Pancreas (tissue), 10 donors: ENCODE measurements around the gene GMPPB. TPM values are rescaled to one million over a fixed set of nuclear protein-coding genes. Genes with fewer than 3 reads are reported as not detected.

ENCODE experiments used
- ATAC-seq, 4 donors: fragments of 200-7000 bp; cut with Tn5 transposase; one replicate each; pipeline versions ENCODE4 v1.8.0 to v1.9.1; 2020; ENCODE audit warnings: mild to moderate bottlenecking in 4 of 4, moderate library complexity in 4 of 4
- DNase-seq, 6 donors: peaks; one replicate each; pipeline ENCODE4 v3.0.0-alpha.2; 2020
- FAIRE-seq: peaks from 2 replicates; lab custom pipeline; 2012; peaks lifted over from hg19 to GRCh38; lab: Jason Lieb, UNC
- H3K27ac ChIP-seq, 4 donors: fragments of 200-600 bp; sonication (generic); 1 replicate in 3 of 4; 2 replicates in 1 of 4; pipeline versions ENCODE4 v1.5.0 to v1.8.0; 2020
- H3K27me3 ChIP-seq, 4 donors: fragments of 200-600 bp; one replicate each; pipeline ENCODE4 v1.8.0; 2021
- H3K36me3 ChIP-seq, 3 donors: fragments of 200-600 bp; sonication (generic) in 1 of 3; one replicate each; pipeline versions ENCODE4 v1.5.0 to v1.8.0; 2020 to 2021
- H3K4me1 ChIP-seq, 3 donors: fragments of 200-600 bp; one replicate each; pipeline ENCODE4 v1.8.0; 2021
- H3K4me3 ChIP-seq, 4 donors: fragments of 200-600 bp; sonication (generic) in 2 of 4; one replicate each; pipeline versions ENCODE4 v1.5.0 to v1.8.0; 2020 to 2021
- H3K9me3 ChIP-seq, 4 donors: fragments of 200-600 bp; one replicate each; pipeline ENCODE4 v1.8.0; 2021
- WGBS, 2 donors: extraction: QIAGEN DNeasy Blood & Tissue Kit; methylation state at CpG; one replicate each; pipeline ENCODE4 v1.1.7; 2013; 5-methylcytosine and 5-hydroxymethylcytosine counted together
- intact Hi-C, 3 donors: fragments of 100-400 bp; cut with DNase I; formaldehyde crosslinking; loops; one replicate each; pipeline versions ENCODE4 v1.11.1 to v1.14.2; 2022
- polyA plus RNA-seq, 2 donors: library from polyadenylated mRNA; stranded (reverse); fragments of 200-250 nt; gene quantifications; one replicate each; pipeline ENCODE4 v1.2.3, GENCODE V29; 2013
- total RNA-seq, 6 donors: library from RNA; stranded (reverse); fragmentation: NEBNext Ultra II Directional in 4 of 6; extraction: Animal tissue kit (Norgen Biotek cat#: 25700) in 4 of 6; gene quantifications; one replicate each; pipeline versions ENCODE4 v1.2.1 to v1.2.4, GENCODE V29; 2021 to 2023
- TF ChIP-seq, protein P1 (sequence below), 4 donors: fragments of 200-600 bp; sonication (generic) in 3 of 4; IDR thresholded peaks; one replicate each; pipeline versions ENCODE4 v1.5.0 to v1.8.0; 2021; ENCODE audit warnings: antibody characterized with exemption in 4 of 4
- donor health status: healthy with polysubstance abuse.
- donor health status: DM: no; HTN: no; CAD: no; lungs with moderate emphysema.
- donor health status: DM: no; HTN: no; CAD: no.
- donor health status: control.
- donor health status: control.
- donor health status: Bipolar disorder and iron deficiency.
- donor health status: DM: yes; HTN: yes; CAD: no.
- donor health status: DM: no; HTN: no; CAD: no.
- donor health status: DM: no; HTN: no; CAD: no.
- donor health status: DM: yes; HTN: yes; CAD: no.

The GMPPB gene
- total and polyA plus RNA-seq, 8 donors: 22.4 to 46.7 (median 34.5) TPM

DNA sequence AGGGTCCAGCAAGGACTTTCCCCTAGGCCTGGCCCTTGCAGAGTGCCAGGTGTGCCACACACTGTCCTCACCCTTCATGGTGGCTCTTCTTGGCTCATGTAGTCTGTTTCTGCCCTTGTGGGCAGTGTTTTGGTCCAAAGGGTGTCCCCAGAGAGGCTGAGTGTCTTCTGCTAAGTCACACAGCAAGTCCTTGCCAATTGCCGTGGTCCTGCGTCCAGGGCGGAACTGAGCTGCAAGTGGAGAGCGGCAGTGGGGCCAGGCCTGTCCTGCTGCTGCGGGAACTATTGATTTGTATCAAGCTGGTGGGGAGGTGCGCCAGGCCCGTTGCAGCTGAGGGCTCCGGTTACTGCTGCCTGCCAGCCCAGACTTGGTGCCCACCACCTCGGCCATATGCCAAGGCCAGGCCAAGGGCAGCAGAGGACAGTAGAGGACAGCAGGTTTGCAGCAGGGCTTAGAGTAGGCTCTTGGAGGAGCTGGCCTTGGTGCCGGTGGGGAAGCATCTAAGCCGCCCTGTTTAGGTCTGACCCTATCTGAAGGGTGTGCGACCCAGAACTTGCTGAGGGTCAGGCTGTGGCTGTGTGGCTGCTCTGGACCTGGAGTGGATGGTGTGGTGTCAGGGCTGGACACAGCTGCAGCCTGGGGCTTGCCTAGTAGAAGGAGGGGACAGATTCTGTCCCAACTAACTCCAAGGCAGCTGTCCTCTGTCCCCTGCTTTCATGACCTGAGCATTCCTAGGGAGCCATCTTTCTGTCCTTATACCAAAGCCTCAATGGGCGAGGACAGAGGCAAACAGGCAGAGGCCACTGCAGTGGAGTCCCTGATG, 8.8 kb downstream of the GMPPB start:
- TF ChIP-seq, protein P1, sequence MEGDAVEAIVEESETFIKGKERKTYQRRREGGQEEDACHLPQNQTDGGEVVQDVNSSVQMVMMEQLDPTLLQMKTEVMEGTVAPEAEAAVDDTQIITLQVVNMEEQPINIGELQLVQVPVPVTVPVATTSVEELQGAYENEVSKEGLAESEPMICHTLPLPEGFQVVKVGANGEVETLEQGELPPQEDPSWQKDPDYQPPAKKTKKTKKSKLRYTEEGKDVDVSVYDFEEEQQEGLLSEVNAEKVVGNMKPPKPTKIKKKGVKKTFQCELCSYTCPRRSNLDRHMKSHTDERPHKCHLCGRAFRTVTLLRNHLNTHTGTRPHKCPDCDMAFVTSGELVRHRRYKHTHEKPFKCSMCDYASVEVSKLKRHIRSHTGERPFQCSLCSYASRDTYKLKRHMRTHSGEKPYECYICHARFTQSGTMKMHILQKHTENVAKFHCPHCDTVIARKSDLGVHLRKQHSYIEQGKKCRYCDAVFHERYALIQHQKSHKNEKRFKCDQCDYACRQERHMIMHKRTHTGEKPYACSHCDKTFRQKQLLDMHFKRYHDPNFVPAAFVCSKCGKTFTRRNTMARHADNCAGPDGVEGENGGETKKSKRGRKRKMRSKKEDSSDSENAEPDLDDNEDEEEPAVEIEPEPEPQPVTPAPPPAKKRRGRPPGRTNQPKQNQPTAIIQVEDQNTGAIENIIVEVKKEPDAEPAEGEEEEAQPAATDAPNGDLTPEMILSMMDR (IDR thresholded peaks at IDR 0.05): no peak
- Histone ChIP-seq H3K27ac (no peak overlapping the region), H3K4me1 (peaks cover 0 to 2% (median 0%) of the 10 kb centered on the region in 3 donors), H3K27me3 (no peaks in the 10 kb centered on the region), H3K9me3 (no peaks in the 10 kb centered on the region), H3K36me3 (no peaks in the 10 kb centered on the region), H3K4me3 (no peak overlapping the region)
- intact Hi-C loops: no loop called here
- 71 to 80% methylated on average over 13 of the region's 13 CpGs for WGBS, 2 donors
- DNase-seq (peak in 2 of 6 donors; percentile 14 to 78), ATAC-seq (no peak), FAIRE-seq (no peak)

DNA sequence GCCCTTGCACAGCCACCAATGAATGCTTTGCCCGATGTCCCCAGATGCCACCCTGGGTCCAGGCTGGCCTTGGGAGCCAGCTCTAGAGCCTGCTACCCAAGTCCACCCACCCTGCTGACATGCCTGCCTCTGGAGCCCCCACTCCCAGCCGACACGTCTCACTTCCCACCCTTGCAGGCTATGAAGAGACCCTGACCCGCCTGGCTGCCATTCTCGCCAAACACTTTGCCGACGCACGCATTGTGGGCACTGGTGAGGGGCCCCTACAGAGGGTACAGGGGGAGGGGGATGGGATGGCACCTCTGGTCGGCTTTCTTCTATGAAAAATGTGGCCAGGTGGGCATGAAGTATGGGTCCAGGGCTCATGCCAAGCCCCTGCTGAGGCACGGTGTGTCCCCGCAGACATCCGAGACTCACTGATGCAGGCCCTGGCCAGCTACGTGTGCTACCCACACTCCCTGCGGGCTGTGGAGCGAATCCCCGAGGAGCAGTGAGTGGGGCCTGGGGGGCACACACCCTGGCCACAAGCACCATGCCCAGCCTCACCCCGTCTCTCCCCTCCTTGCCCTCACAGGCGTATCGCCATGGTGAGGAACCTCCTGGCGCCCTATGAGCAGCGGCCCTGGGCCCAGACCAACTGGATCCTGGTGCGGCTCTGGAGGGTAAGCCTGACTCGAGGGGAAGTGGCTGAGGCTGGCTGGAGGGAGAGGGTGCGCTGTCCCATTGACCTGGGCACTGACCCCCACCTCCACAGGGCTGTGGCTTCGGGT, 10.2 kb downstream of the GMPPB start:
- no peak for ATAC-seq
- no peak for FAIRE-seq
- 93 to 95% methylated on average over 25 of the region's 25 CpGs for WGBS, 2 donors
- no peak overlapping the region for H3K4me3 ChIP-seq
- no peak overlapping the region for H3K27ac ChIP-seq
- DNase-seq: peak in 1 of 6 donors; percentile 76
- TF ChIP-seq, protein P1 (IDR thresholded peaks at IDR 0.05): no peak
- no peaks in the 10 kb centered on the region for H3K36me3 ChIP-seq
- H3K9me3 ChIP-seq: no peaks in the 10 kb centered on the region
- intact Hi-C loops: no loop called here
- no peaks in the 10 kb centered on the region for H3K4me1 ChIP-seq
- H3K27me3 ChIP-seq: no peaks in the 10 kb centered on the region

DNA sequence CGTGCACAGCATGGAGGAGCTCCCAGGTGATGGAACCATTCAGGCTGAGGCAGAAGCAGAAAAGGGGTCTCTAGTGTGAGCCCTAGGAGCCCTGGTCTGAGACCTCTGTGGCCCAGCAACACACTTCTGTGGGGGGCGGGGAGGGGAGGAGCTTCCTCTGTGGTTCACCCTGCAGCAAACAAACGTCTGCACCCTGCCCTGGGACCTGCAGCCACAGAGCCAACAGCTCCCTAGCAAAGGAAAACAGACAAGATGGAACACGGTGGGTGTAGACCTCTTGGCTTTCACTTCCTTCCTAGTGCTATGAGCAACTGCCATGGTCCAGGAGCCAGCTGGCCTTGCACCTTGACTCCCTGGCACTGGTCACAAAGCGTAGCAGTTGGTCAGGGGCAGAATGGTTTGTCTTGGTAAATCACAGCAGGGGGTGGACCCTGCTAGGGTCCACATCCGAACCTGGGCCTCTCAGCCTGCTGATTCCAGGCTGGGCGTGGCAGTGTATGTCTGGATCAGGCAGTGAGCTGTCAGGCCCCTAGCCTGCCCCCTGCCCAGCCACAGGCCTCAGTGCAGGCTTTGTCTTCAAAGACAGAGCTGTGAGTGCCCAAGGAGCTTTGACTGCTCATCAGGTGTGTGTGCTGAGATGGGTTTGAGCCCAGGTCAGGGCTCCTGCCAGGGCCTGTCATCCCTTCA, 11.0 kb downstream of the GMPPB start:
- Histone ChIP-seq H3K4me1 (no peaks in the 10 kb centered on the region), H3K9me3 (no peaks in the 10 kb centered on the region), H3K4me3 (no peak overlapping the region), H3K27me3 (no peaks in the 10 kb centered on the region), H3K27ac (no peak overlapping the region), H3K36me3 (no peaks in the 10 kb centered on the region)
- intact Hi-C loops: no loop called here
- FAIRE-seq (no peak), DNase-seq (no peak), ATAC-seq (no peak)
- 73 to 76% methylated on average over 7 of the region's 7 CpGs for WGBS, 2 donors
- TF ChIP-seq, protein P1 (IDR thresholded peaks at IDR 0.05): no peak

DNA sequence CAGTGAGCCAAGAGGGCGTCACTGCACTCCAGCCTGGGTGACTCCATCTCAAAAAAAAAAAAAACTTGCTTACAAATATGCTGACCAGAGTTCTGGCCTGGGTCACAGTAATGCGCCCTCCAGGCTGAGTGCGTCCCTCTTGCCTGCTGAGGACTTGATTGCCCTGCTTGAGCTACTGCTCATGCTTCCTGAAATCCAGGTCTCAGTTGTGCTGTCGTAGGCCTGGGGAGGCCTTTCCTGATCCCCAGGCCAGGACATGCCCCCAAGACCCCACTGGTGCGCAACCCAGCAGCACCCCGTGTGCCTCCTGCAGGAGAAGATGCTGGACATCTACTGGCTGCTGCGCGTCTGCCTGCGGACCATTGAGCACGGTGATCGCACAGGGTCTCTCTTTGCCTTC, 11.6 kb downstream of the GMPPB start:
- intact Hi-C loops: no loop called here
- Histone ChIP-seq H3K36me3 (no peaks in the 10 kb centered on the region), H3K27ac (no peak overlapping the region), H3K4me1 (no peaks in the 10 kb centered on the region), H3K4me3 (no peak overlapping the region), H3K9me3 (no peaks in the 10 kb centered on the region), H3K27me3 (no peaks in the 10 kb centered on the region)
- WGBS, 2 donors: 92 to 96% methylated on average over 11 of the region's 11 CpGs
- peak in 1 of 6 donors; percentile 37 for DNase-seq
- ATAC-seq: no peak
- TF ChIP-seq, protein P1 (IDR thresholded peaks at IDR 0.05): no peak
- no peak for FAIRE-seq
